Activated CD4-positive, CD25-positive, alpha-beta regulatory T cell treated with anti-CD3 and anti-CD28 coated beads, Interleukin-2, amount 50 U/mL, for 72 hours (primary cell): ENCODE results near the gene ALOX12.

Source experiments
- DNase-seq: peaks from one replicate; pipeline ENCODE4 v3.0.0; 2021

Gene ALOX12

GRCh38 chr17:7003745-7004144 lies 7.9 kb downstream of the ALOX12 start:
- no peak for DNase-seq

GRCh38 chr17:7004398-7005253 lies 8.8 kb downstream of the ALOX12 start:
- DNase-seq: no peak

- no peak for DNase-seq
Measured at GRCh38 chr17:7005716-7006115, 9.9 kb downstream of the ALOX12 start.

- DNase-seq: no peak
Measured at GRCh38 chr17:7007143-7007542, 11.3 kb downstream of the ALOX12 start.

GRCh38 chr17:7010523-7010922 lies 14.7 kb downstream of the ALOX12 start:
- DNase-seq: no peak

GRCh38 chr17:7011415-7011814 lies 15.6 kb downstream of the ALOX12 start:
- no peak for DNase-seq

- no peak for DNase-seq
Measured at GRCh38 chr17:7011942-7012254, 16.0 kb downstream of the ALOX12 start.

GRCh38 chr17:7014261-7014994 lies 18.6 kb downstream of the ALOX12 start:
- peak; percentile 96 for DNase-seq

- peak; percentile 73 for DNase-seq
Measured at GRCh38 chr17:7014995-7015958, 19.4 kb downstream of the ALOX12 start.

GRCh38 chr17:7016418-7016817 lies 20.6 kb downstream of the ALOX12 start:
- no peak for DNase-seq

- DNase-seq: no peak
Measured at GRCh38 chr17:7016886-7017826, 21.3 kb downstream of the ALOX12 start.

- no peak for DNase-seq
Measured at GRCh38 chr17:7017827-7018200, 22.0 kb downstream of the ALOX12 start.

GRCh38 chr17:7018331-7018964 lies 22.6 kb downstream of the ALOX12 start:
- no peak for DNase-seq

GRCh38 chr17:7019367-7019766 lies 23.5 kb downstream of the ALOX12 start:
- DNase-seq: no peak

- DNase-seq: no peak
Measured at GRCh38 chr17:7019839-7020519, 24.1 kb downstream of the ALOX12 start.

- no peak for DNase-seq
Measured at GRCh38 chr17:7020894-7021664, 25.2 kb downstream of the ALOX12 start.

- DNase-seq: peak; percentile 88
Measured at GRCh38 chr17:7021993-7022778, 26.3 kb downstream of the ALOX12 start.

- DNase-seq: no peak
Measured at GRCh38 chr17:7022781-7023571, 27.1 kb downstream of the ALOX12 start, which contains the start of gene BCL6B. TSS of gene BCL6B (plus strand) at chr17:7023050. CDS start at chr17:7023672, 622 bp downstream.
